WTC11 (cell line): ENCODE measurements around the gene PVALB. TPM values are rescaled to one million over a fixed set of nuclear protein-coding genes. Genes with fewer than 3 reads are reported as not detected.

ENCODE experiments used
- ATAC-seq: fragments of 200-7000 bp; cut with Tn5 transposase; 2 replicates; pipeline ENCODE4 v1.10.0; 2021; ENCODE audit warnings: mild to moderate bottlenecking, moderate library complexity
- Bru-seq: library from RNA; stranded (reverse); fragments of 400-500 nt; gene quantifications from one replicate; lab custom pipeline; 2021; lab: Mats Ljungman, UMichigan
- CTCF ChIA-PET: fragments of 300-600 bp; sonication (Branson Sonifier 250); formaldehyde crosslinking; loops from one replicate; lab custom pipeline; 2021; ENCODE audit warnings: antibody characterized with exemption; lab: Charles Lee
- POLR2A ChIA-PET: fragments of 350-600 bp; sonication (Branson Sonifier 250); formaldehyde crosslinking; loops from one replicate; lab custom pipeline; 2021; ENCODE audit warnings: antibody characterized with exemption; lab: Charles Lee
- DNase-seq: peaks from one replicate; pipeline ENCODE4 v3.0.0; 2021; ENCODE audit warnings: low spot score
- H3K27ac Mint-ChIP-seq: 2 replicates; pipeline ENCODE4 v1.8.0; 2021; ENCODE audit warnings: mixed read lengths
- H3K27me3 Mint-ChIP-seq: 2 replicates; pipeline ENCODE4 v1.8.0; 2021; ENCODE audit warnings: low read depth, mild to moderate bottlenecking, moderate library complexity, mixed read lengths
- H3K36me3 Mint-ChIP-seq: 2 replicates; pipeline ENCODE4 v1.8.0; 2021; ENCODE audit warnings: mixed read lengths
- H3K4me1 Mint-ChIP-seq: 2 replicates; pipeline ENCODE4 v1.8.0; 2022; ENCODE audit warnings: mixed read lengths
- H3K4me3 Mint-ChIP-seq: 2 replicates; pipeline ENCODE4 v1.8.0; 2021; ENCODE audit warnings: mild to moderate bottlenecking, moderate library complexity, mixed read lengths
- H3K9me3 Mint-ChIP-seq: 2 replicates; pipeline ENCODE4 v1.8.0; 2021; ENCODE audit warnings: mixed read lengths
- ELF4 ChIP-seq: sonication (generic); formaldehyde crosslinking; IDR thresholded peaks from 2 replicates; pipeline ENCODE4 v1.8.1; 2022; ENCODE audit warnings: low read depth, mild to moderate bottlenecking, moderate library complexity, missing genetic modification reagents
- FOXP1 ChIP-seq: sonication (generic); formaldehyde crosslinking; IDR thresholded peaks from 2 replicates; pipeline ENCODE4 v1.8.0; 2022; ENCODE audit warnings: missing genetic modification reagents, mild to moderate bottlenecking, moderate library complexity, borderline replicate concordance
- GABPB1 ChIP-seq: sonication (generic); formaldehyde crosslinking; IDR thresholded peaks from 2 replicates; pipeline ENCODE4 v1.8.1; 2023; ENCODE audit warnings: mild to moderate bottlenecking, missing genetic modification reagents
- GRHL2 ChIP-seq: fragments of 250-450 bp; sonication (Bioruptor Pico); IDR thresholded peaks from 2 replicates; pipeline ENCODE4 v1.8.0; 2022; ENCODE audit warnings: mild to moderate bottlenecking, moderate library complexity; ENCODE audit not compliant: insufficient replicate concordance, severe bottlenecking
- JAZF1 ChIP-seq: fragments of 250-450 bp; sonication (Bioruptor Pico); IDR thresholded peaks from 2 replicates; pipeline ENCODE4 v1.9.0; 2021; ENCODE audit warnings: moderate library complexity, mild to moderate bottlenecking, inconsistent platforms
- JUN ChIP-seq: sonication (generic); formaldehyde crosslinking; IDR thresholded peaks from 2 replicates; pipeline ENCODE4 v1.8.0; 2023; ENCODE audit warnings: mild to moderate bottlenecking, missing genetic modification reagents
- MXD4 ChIP-seq: fragments of 250-450 bp; sonication (Bioruptor Pico); IDR thresholded peaks from 2 replicates; pipeline ENCODE4 v1.8.0; 2021; ENCODE audit warnings: mild to moderate bottlenecking, moderate library complexity, borderline replicate concordance
- NFE2L1 ChIP-seq: sonication (generic); formaldehyde crosslinking; IDR thresholded peaks from 2 replicates; pipeline ENCODE4 v1.8.1; 2023; ENCODE audit warnings: missing genetic modification reagents
- NR3C1 ChIP-seq: sonication (generic); formaldehyde crosslinking; conservative IDR thresholded peaks from 2 replicates; pipeline ENCODE4 v1.8.1; 2023; ENCODE audit warnings: low read depth, mild to moderate bottlenecking, missing genetic modification reagents
- SMAD3 ChIP-seq: sonication (generic); formaldehyde crosslinking; IDR thresholded peaks from 2 replicates; pipeline ENCODE4 v1.8.0; 2022; ENCODE audit warnings: missing genetic modification reagents, mild to moderate bottlenecking, borderline replicate concordance
- TCF7 ChIP-seq: sonication (generic); formaldehyde crosslinking; IDR thresholded peaks from 2 replicates; pipeline ENCODE4 v1.8.0; 2022; ENCODE audit warnings: mild to moderate bottlenecking, low read depth, missing genetic modification reagents, moderate library complexity
- ZNF138 ChIP-seq: sonication (generic); formaldehyde crosslinking; conservative IDR thresholded peaks from 2 replicates; pipeline ENCODE4 v1.8.1; 2022; ENCODE audit warnings: mild to moderate bottlenecking, moderate library complexity, missing genetic modification reagents
- ZNF232 ChIP-seq: sonication (generic); formaldehyde crosslinking; IDR thresholded peaks from 2 replicates; pipeline ENCODE4 v1.8.0; 2022; ENCODE audit warnings: mild to moderate bottlenecking, missing genetic modification reagents
- long read RNA-seq, 3 experiments: library from RNA in 1 of 3; library from capped mRNA in 1 of 3; library from polyadenylated mRNA in 1 of 3; unstranded in 2 of 3; stranded (forward) in 1 of 3; transcript quantifications; one replicate each; pipeline ENCODE4 v2.0.0, GENCODE V29; 2021
- total RNA-seq: library from RNA; stranded (reverse); gene quantifications from 3 replicates; pipeline ENCODE4 v1.2.3, GENCODE V29; 2021
- TF ChIP-seq, protein P1 (sequence below): sonication (generic); formaldehyde crosslinking; IDR thresholded peaks from 2 replicates; pipeline ENCODE4 v1.8.0; 2022; ENCODE audit warnings: missing genetic modification reagents
- TF ChIP-seq, protein P2 (sequence below): sonication (generic); formaldehyde crosslinking; IDR thresholded peaks from 2 replicates; pipeline ENCODE4 v1.8.1; 2023; ENCODE audit warnings: mild to moderate bottlenecking, missing genetic modification reagents
- TF ChIP-seq, protein P3 (sequence below): fragments of 200-600 bp; IDR thresholded peaks from 2 replicates; pipeline ENCODE4 v1.8.0; 2022; ENCODE audit warnings: antibody characterized with exemption
- TF ChIP-seq, protein P4 (sequence below): sonication (generic); formaldehyde crosslinking; IDR thresholded peaks from 2 replicates; pipeline ENCODE4 v1.8.1; 2022; ENCODE audit warnings: mild to moderate bottlenecking, moderate library complexity, missing genetic modification reagents
- TF ChIP-seq, protein P5 (sequence below): fragments of 250-450 bp; sonication (Bioruptor Pico); IDR thresholded peaks from 2 replicates; pipeline ENCODE4 v1.9.0; 2021; ENCODE audit warnings: moderate library complexity, mild to moderate bottlenecking, inconsistent platforms, borderline replicate concordance
- TF ChIP-seq, protein P6 (sequence below): sonication (generic); formaldehyde crosslinking; IDR thresholded peaks from 2 replicates; pipeline ENCODE4 v1.8.1; 2022; ENCODE audit warnings: mild to moderate bottlenecking, missing genetic modification reagents, moderate library complexity, borderline replicate concordance
- TF ChIP-seq, protein P7 (sequence below): sonication (generic); formaldehyde crosslinking; IDR thresholded peaks from 2 replicates; pipeline ENCODE4 v1.8.1; 2023; ENCODE audit warnings: mild to moderate bottlenecking, moderate library complexity, missing genetic modification reagents
- TF ChIP-seq, protein P8 (sequence below): sonication (generic); formaldehyde crosslinking; IDR thresholded peaks from 2 replicates; pipeline ENCODE4 v1.8.0; 2023; ENCODE audit warnings: missing genetic modification reagents

Gene PVALB, protein sequence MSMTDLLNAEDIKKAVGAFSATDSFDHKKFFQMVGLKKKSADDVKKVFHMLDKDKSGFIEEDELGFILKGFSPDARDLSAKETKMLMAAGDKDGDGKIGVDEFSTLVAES
- total RNA-seq (2.7 to 5.9 TPM (median 4.5 TPM) in 3 replicates), Bru-seq, nascent RNA (percentile 34 among the genes with signal in this experiment)
- long read RNA-seq, experiment 1, partial matches to known transcripts, result 0 of 7 reads
- long read RNA-seq, experiment 1, other reads (novel, unspliced or antisense), result 4 of 7 reads
- long read RNA-seq, experiment 2, partial matches to known transcripts, result 0 of 5 reads
- long read RNA-seq, experiment 2, other reads (novel, unspliced or antisense), result 2 of 5 reads
- long read RNA-seq, experiment 3, partial matches to known transcripts, result 0 of 1 reads
- long read RNA-seq, experiment 3, other reads (novel, unspliced or antisense), result 1 of 1 reads

DNA sequence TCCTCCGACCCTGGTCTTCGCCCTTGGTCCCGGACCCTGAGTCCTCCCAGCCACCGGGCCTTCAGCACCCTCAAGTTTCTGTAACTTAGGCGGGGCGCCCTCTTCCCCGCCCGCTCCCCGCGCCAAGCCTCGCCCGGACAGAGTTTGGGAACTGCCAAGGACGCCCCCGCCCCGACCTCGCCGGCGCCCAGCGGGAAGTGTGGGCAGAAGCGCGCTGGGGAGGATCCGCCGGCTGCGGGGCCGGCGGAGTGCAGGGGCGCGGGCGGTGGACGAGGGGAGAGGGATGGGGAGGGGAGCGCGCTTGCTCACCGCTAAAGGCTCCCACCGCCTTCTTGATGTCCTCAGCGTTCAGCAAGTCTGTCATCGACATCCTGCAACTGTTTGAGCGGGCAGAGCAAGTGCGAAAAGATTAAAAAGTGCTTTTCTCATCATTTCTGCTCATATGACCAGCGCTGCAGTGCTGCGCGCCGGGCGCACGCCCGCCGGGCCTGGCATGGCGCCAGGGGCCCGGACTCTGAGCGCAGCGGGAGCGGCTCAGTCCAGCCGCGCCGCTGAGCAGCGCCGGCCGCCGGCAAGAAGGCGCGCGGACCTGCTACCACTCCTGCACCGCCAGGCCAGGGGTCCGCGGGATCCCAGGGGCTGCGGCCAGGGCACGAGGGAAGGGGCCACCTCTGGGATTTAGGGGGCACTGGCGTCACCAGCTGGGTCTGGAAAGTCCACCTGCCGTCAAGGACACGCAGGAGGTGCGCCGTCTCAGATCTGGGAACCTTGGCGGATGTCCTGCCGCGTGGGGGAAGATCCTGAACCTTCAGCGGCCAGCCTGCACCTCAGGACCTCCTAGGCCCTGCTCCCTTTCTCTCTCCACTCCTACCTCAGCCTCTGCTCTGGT, at the start of gene PVALB:
Gene PVALB (minus strand): TSS at position 400 of the 889 bp plus-strand sequence. CDS start 30 bp downstream, at position 370.
- Mint-ChIP-seq H3K4me3 (peak within 1 kb of the TSS; percentile 69), H3K27me3 (peaks cover 52% of the 10 kb centered on the region), H3K9me3 (no peaks in the 10 kb centered on the region), H3K4me1 (peaks cover 28% of the 10 kb centered on the region), H3K36me3 (no peaks in the 10 kb centered on the region), H3K27ac (no peak within 1 kb of the TSS)
- ChIA-PET CTCF (interaction anchor here (1.0 to 2.0 kb wide), 5 partner anchors 13 to 40 kb away, joined by 3 to 12 read pairs (median 5); no protein-coding TSS in a partner anchor), POLR2A (interaction anchor here (0.9 kb wide), 1 partner anchor 87 kb away, joined by 3 read pairs; no protein-coding TSS in a partner anchor)
- DNase-seq, result peak; percentile 46
- ATAC-seq, result peak; percentile 58
- TF ChIP-seq SMAD3 (no peak), JAZF1 (CRISPR knock-in tag) (no peak), JUN (CRISPR knock-in tag) (no peak), NR3C1 (CRISPR knock-in tag) (no peak), MXD4 (CRISPR knock-in tag) (no peak), GRHL2 (CRISPR knock-in tag) (no peak), GABPB1 (no peak), NFE2L1 (CRISPR knock-in tag) (0 out of 2 replicates have a peak, but pooled peaks have one; percentile 39), ZNF232 (no peak), ZNF138 (CRISPR knock-in tag) (no peak; the same call in 1 of the 2 replicates), FOXP1 (CRISPR knock-in tag) (peak; percentile 54; the same call in 1 of the 2 replicates), ELF4 (CRISPR knock-in tag) (no peak), TCF7 (CRISPR knock-in tag) (no peak)
- TF ChIP-seq, protein P1, sequence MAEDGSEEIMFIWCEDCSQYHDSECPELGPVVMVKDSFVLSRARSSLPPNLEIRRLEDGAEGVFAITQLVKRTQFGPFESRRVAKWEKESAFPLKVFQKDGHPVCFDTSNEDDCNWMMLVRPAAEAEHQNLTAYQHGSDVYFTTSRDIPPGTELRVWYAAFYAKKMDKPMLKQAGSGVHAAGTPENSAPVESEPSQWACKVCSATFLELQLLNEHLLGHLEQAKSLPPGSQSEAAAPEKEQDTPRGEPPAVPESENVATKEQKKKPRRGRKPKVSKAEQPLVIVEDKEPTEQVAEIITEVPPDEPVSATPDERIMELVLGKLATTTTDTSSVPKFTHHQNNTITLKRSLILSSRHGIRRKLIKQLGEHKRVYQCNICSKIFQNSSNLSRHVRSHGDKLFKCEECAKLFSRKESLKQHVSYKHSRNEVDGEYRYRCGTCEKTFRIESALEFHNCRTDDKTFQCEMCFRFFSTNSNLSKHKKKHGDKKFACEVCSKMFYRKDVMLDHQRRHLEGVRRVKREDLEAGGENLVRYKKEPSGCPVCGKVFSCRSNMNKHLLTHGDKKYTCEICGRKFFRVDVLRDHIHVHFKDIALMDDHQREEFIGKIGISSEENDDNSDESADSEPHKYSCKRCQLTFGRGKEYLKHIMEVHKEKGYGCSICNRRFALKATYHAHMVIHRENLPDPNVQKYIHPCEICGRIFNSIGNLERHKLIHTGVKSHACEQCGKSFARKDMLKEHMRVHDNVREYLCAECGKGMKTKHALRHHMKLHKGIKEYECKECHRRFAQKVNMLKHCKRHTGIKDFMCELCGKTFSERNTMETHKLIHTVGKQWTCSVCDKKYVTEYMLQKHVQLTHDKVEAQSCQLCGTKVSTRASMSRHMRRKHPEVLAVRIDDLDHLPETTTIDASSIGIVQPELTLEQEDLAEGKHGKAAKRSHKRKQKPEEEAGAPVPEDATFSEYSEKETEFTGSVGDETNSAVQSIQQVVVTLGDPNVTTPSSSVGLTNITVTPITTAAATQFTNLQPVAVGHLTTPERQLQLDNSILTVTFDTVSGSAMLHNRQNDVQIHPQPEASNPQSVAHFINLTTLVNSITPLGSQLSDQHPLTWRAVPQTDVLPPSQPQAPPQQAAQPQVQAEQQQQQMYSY, result no peak
- TF ChIP-seq, protein P2, sequence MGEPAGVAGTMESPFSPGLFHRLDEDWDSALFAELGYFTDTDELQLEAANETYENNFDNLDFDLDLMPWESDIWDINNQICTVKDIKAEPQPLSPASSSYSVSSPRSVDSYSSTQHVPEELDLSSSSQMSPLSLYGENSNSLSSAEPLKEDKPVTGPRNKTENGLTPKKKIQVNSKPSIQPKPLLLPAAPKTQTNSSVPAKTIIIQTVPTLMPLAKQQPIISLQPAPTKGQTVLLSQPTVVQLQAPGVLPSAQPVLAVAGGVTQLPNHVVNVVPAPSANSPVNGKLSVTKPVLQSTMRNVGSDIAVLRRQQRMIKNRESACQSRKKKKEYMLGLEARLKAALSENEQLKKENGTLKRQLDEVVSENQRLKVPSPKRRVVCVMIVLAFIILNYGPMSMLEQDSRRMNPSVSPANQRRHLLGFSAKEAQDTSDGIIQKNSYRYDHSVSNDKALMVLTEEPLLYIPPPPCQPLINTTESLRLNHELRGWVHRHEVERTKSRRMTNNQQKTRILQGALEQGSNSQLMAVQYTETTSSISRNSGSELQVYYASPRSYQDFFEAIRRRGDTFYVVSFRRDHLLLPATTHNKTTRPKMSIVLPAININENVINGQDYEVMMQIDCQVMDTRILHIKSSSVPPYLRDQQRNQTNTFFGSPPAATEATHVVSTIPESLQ (CRISPR knock-in tag), result no peak
- TF ChIP-seq, protein P3, sequence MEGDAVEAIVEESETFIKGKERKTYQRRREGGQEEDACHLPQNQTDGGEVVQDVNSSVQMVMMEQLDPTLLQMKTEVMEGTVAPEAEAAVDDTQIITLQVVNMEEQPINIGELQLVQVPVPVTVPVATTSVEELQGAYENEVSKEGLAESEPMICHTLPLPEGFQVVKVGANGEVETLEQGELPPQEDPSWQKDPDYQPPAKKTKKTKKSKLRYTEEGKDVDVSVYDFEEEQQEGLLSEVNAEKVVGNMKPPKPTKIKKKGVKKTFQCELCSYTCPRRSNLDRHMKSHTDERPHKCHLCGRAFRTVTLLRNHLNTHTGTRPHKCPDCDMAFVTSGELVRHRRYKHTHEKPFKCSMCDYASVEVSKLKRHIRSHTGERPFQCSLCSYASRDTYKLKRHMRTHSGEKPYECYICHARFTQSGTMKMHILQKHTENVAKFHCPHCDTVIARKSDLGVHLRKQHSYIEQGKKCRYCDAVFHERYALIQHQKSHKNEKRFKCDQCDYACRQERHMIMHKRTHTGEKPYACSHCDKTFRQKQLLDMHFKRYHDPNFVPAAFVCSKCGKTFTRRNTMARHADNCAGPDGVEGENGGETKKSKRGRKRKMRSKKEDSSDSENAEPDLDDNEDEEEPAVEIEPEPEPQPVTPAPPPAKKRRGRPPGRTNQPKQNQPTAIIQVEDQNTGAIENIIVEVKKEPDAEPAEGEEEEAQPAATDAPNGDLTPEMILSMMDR, result no peak
- TF ChIP-seq, protein P4, sequence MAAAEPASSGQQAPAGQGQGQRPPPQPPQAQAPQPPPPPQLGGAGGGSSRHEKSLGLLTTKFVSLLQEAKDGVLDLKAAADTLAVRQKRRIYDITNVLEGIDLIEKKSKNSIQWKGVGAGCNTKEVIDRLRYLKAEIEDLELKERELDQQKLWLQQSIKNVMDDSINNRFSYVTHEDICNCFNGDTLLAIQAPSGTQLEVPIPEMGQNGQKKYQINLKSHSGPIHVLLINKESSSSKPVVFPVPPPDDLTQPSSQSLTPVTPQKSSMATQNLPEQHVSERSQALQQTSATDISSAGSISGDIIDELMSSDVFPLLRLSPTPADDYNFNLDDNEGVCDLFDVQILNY (CRISPR knock-in tag), result peak; percentile 52; the same call in 1 of the 2 replicates
- TF ChIP-seq, protein P5, sequence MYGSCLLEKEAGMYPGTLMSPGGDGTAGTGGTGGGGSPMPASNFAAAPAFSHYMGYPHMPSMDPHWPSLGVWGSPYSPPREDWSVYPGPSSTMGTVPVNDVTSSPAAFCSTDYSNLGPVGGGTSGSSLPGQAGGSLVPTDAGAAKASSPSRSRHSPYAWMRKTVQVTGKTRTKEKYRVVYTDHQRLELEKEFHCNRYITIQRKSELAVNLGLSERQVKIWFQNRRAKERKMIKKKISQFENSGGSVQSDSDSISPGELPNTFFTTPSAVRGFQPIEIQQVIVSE, result no peak
- TF ChIP-seq, protein P6, sequence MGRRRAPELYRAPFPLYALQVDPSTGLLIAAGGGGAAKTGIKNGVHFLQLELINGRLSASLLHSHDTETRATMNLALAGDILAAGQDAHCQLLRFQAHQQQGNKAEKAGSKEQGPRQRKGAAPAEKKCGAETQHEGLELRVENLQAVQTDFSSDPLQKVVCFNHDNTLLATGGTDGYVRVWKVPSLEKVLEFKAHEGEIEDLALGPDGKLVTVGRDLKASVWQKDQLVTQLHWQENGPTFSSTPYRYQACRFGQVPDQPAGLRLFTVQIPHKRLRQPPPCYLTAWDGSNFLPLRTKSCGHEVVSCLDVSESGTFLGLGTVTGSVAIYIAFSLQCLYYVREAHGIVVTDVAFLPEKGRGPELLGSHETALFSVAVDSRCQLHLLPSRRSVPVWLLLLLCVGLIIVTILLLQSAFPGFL (CRISPR knock-in tag), result no peak
- TF ChIP-seq, protein P7, sequence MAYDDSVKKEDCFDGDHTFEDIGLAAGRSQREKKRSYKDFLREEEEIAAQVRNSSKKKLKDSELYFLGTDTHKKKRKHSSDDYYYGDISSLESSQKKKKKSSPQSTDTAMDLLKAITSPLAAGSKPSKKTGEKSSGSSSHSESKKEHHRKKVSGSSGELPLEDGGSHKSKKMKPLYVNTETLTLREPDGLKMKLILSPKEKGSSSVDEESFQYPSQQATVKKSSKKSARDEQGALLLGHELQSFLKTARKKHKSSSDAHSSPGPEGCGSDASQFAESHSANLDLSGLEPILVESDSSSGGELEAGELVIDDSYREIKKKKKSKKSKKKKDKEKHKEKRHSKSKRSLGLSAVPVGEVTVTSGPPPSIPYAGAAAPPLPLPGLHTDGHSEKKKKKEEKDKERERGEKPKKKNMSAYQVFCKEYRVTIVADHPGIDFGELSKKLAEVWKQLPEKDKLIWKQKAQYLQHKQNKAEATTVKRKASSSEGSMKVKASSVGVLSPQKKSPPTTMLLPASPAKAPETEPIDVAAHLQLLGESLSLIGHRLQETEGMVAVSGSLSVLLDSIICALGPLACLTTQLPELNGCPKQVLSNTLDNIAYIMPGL (CRISPR knock-in tag), result peak; percentile 71
- TF ChIP-seq, protein P8, sequence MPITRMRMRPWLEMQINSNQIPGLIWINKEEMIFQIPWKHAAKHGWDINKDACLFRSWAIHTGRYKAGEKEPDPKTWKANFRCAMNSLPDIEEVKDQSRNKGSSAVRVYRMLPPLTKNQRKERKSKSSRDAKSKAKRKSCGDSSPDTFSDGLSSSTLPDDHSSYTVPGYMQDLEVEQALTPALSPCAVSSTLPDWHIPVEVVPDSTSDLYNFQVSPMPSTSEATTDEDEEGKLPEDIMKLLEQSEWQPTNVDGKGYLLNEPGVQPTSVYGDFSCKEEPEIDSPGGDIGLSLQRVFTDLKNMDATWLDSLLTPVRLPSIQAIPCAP (CRISPR knock-in tag), result no peak
